Colonic mucosa (tissue), 4 donors: Measurements from ENCODE around the gene DNAH6. TPM values are rescaled to one million over a fixed set of nuclear protein-coding genes. Genes with fewer than 3 reads are reported as not detected.

Experiments used
- DNase-seq: peaks from one replicate; pipeline ENCODE4 v3.0.0-alpha.2; 2020
- H3K27ac ChIP-seq: fragments of 200-600 bp; one replicate; pipeline ENCODE4 v1.8.0; 2021
- H3K27me3 ChIP-seq: fragments of 200-600 bp; one replicate; pipeline ENCODE4 v1.8.0; 2021
- H3K36me3 ChIP-seq: fragments of 200-600 bp; one replicate; pipeline ENCODE4 v1.8.0; 2021
- H3K4me1 ChIP-seq: fragments of 200-600 bp; one replicate; pipeline ENCODE4 v1.8.0; 2021; ENCODE audit warnings: mild to moderate bottlenecking
- H3K4me3 ChIP-seq: fragments of 200-600 bp; one replicate; pipeline ENCODE4 v1.8.0; 2021
- H3K9ac ChIP-seq, 2 donors: one replicate each; pipeline ENCODE4 v1.7.0; 2013; ENCODE audit warnings: control low read depth in 2 of 2, low read depth in 2 of 2, low read length in 2 of 2
- H3K9me3 ChIP-seq: fragments of 200-600 bp; one replicate; pipeline ENCODE4 v1.8.0; 2021
- CTCF ChIP-seq: fragments of 200-600 bp; IDR thresholded peaks from one replicate; pipeline ENCODE4 v1.8.0; 2022; ENCODE audit warnings: antibody characterized with exemption, mild to moderate bottlenecking
- intact Hi-C: fragments of 100-400 bp; cut with DNase I; formaldehyde crosslinking; loops from one replicate; pipeline ENCODE4 v1.14.1; 2022
- total RNA-seq, 2 donors: library from RNA; stranded (reverse); fragmentation: NEBNext Ultra II Directional in 1 of 2; extraction: Animal tissue kit (Norgen Biotek cat#: 25700) in 1 of 2; gene quantifications; one replicate each; pipeline ENCODE4 v1.2.1, GENCODE V29; 2021
- donor health status: healthy.
- donor health status: DM: no; HTN: no; CAD: no.
- donor health status: DM: no; HTN: no; CAD: no.

The DNAH6 gene
- total RNA-seq, 2 donors from 2014 or later = 1.2 to 1.8 TPM

GRCh38 chr2:84799772-84800171, 283.5 kb downstream of the DNAH6 start:
- Histone ChIP-seq H3K4me1 (no peaks in the 10 kb centered on the region), H3K9ac (no peak overlapping the region), H3K9me3 (no peaks in the 10 kb centered on the region), H3K4me3 (no peak overlapping the region), H3K36me3 (no peaks in the 10 kb centered on the region), H3K27me3 (no peaks in the 10 kb centered on the region), H3K27ac (no peak overlapping the region)
- no peak for DNase-seq
- intact Hi-C loops = no loop called here
- TF ChIP-seq CTCF = no peak

GRCh38 chr2:84800194-84800805, 284.0 kb downstream of the DNAH6 start:
- DNase-seq = no peak
- intact Hi-C loops = no loop called here
- Histone ChIP-seq H3K27me3 (no peaks in the 10 kb centered on the region), H3K4me1 (no peaks in the 10 kb centered on the region), H3K4me3 (no peak overlapping the region), H3K9me3 (no peaks in the 10 kb centered on the region), H3K36me3 (no peaks in the 10 kb centered on the region), H3K9ac (no peak overlapping the region), H3K27ac (no peak overlapping the region)
- TF ChIP-seq CTCF = no peak

GRCh38 chr2:84801811-84802210, 285.5 kb downstream of the DNAH6 start:
- Histone ChIP-seq H3K9ac (no peak overlapping the region), H3K4me3 (no peak overlapping the region), H3K27ac (no peak overlapping the region), H3K36me3 (no peaks in the 10 kb centered on the region), H3K27me3 (no peaks in the 10 kb centered on the region), H3K4me1 (no peaks in the 10 kb centered on the region), H3K9me3 (no peaks in the 10 kb centered on the region)
- no peak for TF ChIP-seq CTCF
- DNase-seq = no peak
- intact Hi-C loops = no loop called here

DNA sequence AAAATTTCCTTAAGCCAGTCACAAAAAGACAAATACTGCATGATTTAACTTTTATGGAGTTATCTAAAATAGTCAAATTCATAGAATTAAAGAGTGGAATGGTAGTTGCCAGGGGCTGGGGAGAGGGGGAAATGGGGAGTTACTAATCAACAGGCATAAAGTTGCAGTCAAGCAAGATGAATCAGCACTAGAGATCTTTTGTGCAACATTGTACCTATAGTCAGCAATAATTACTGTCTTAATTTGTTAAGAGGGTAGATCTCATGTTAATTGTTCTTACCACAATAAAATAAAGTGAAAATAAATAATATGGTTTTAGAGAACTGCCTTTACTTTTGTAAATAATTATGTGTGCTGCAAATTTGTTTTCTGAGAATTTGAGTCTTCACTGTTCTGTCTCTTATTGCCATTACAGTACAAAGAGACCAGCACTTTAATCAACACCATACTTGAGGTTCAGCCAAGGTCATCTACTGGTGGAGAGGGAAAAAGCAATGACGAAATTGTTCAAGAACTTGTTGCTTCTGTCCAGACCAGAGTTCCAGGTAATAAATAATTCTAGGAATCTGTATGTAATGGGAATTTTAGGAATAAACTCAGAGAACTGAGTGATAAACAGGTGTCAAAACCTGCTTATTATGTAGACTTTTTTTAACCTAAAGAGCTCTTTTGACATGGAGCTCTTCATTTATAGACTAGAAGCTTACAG, 289.1 kb downstream of the DNAH6 start:
- H3K27me3 ChIP-seq = no peaks in the 10 kb centered on the region
- TF ChIP-seq CTCF = no peak
- no peaks in the 10 kb centered on the region for H3K4me1 ChIP-seq
- no peaks in the 10 kb centered on the region for H3K36me3 ChIP-seq
- intact Hi-C loops = no loop called here
- no peak overlapping the region for H3K27ac ChIP-seq
- DNase-seq = no peak
- H3K9me3 ChIP-seq = no peaks in the 10 kb centered on the region
- H3K9ac ChIP-seq = no peak overlapping the region
- H3K4me3 ChIP-seq = no peak overlapping the region

DNA sequence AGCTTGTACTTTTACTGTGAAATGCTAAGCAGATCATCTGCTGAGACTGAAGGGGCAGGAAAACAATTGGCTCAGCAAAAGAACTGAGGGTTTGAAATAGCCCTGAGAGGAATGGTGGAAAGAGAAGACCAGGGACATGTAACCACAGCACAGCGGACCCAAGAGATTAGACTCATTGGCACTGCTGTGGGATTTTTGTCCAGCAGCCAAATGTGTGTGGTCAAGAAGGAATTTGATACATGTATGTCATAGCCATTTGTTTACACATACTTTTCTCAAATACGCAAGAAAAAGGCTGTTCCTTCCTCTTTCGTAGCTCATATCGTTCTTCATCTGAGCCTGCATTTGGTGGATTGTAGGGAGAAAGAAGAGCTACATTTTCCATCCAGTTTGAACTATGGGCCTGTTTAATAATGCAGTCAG, 290.8 kb downstream of the DNAH6 start:
- Histone ChIP-seq H3K4me3 (no peak overlapping the region), H3K27me3 (no peaks in the 10 kb centered on the region), H3K9me3 (no peaks in the 10 kb centered on the region), H3K9ac (no peak overlapping the region), H3K36me3 (no peaks in the 10 kb centered on the region), H3K4me1 (no peaks in the 10 kb centered on the region), H3K27ac (no peak overlapping the region)
- no peak for TF ChIP-seq CTCF
- DNase-seq = no peak
- intact Hi-C loops = no loop called here
